Type B pancreatic cell (in vitro differentiated cells): ENCODE data around the gene PTGDR. TPM values are rescaled to one million over a fixed set of nuclear protein-coding genes. Genes with fewer than 3 reads are reported as not detected.

Source experiments
- DNase-seq: peaks from one replicate; pipeline ENCODE4 v3.0.0; 2021; ENCODE audit warnings: mixed read lengths; ENCODE audit not compliant: unreplicated experiment; ENCODE audit errors: extremely low spot score
- H3K27ac Mint-ChIP-seq: 2 replicates; pipeline ENCODE4 v1.8.0; 2021; ENCODE audit warnings: mild to moderate bottlenecking, mixed read lengths
- H3K27me3 Mint-ChIP-seq: 2 replicates; pipeline ENCODE4 v1.8.0; 2021; ENCODE audit warnings: mixed read lengths
- H3K36me3 Mint-ChIP-seq: 2 replicates; pipeline ENCODE4 v1.8.0; 2021; ENCODE audit warnings: mixed read lengths
- H3K4me1 Mint-ChIP-seq: one replicate; pipeline ENCODE4 v1.8.0; 2021; ENCODE audit warnings: mixed read lengths; ENCODE audit not compliant: unreplicated experiment
- H3K4me3 Mint-ChIP-seq: 2 replicates; pipeline ENCODE4 v1.8.0; 2021; ENCODE audit warnings: mild to moderate bottlenecking, mixed read lengths
- H3K9me3 Mint-ChIP-seq: 2 replicates; pipeline ENCODE4 v1.8.0; 2021; ENCODE audit warnings: mixed read lengths
- total RNA-seq: library from RNA; stranded (reverse); gene quantifications from 2 replicates; pipeline ENCODE4 v1.2.1, GENCODE V29; 2021; ENCODE audit warnings: low replicate concordance
- TF ChIP-seq, protein P1 (sequence below): fragments of 200-600 bp; sonication (generic); conservative IDR thresholded peaks from 2 replicates; pipeline ENCODE4 v1.5.0; 2021; ENCODE audit warnings: antibody characterized with exemption, mild to moderate bottlenecking

The PTGDR gene
- total RNA-seq, 1 donor from 2014 or later: 0.56 TPM

DNA sequence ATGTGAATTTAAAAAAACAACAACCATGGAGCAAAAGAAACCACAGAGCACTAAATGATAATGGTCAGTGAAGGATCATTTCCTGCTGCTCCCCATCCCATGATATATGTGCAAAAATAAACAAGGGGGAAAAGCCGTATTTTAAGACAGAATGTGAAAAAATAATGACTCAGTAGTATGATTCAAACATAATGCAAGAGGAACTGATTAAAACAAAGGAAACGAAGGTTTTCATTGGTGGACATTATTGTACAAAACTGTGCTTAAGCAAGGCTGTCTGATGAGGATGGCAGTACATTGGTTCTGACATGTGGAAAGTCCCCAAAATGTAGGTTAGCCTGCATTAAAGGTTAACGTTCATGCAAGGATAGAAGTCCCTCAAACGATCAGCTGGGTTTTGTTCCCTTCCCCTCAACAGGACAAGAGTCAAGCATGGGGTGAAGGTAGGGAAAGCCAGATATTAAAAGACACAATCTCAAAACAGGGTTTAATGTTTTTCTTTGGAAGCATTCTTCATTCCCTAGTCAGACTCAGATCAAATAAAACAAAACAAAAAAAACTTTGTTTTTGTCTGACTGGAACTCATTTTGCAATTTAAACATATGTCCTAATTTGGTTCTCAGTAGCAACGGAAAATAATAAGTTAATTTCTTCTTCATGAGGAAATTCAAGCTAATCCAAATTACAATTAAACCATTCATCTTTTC, 26.3 kb upstream of the PTGDR start:
- Mint-ChIP-seq H3K9me3 (peaks cover 7% of the 10 kb centered on the region), H3K27me3 (peaks cover 16% of the 10 kb centered on the region), H3K4me3 (no peak overlapping the region), H3K36me3 (peaks cover 3% of the 10 kb centered on the region), H3K27ac (no peak overlapping the region), H3K4me1 (peaks cover 9% of the 10 kb centered on the region)
- TF ChIP-seq, protein P1, sequence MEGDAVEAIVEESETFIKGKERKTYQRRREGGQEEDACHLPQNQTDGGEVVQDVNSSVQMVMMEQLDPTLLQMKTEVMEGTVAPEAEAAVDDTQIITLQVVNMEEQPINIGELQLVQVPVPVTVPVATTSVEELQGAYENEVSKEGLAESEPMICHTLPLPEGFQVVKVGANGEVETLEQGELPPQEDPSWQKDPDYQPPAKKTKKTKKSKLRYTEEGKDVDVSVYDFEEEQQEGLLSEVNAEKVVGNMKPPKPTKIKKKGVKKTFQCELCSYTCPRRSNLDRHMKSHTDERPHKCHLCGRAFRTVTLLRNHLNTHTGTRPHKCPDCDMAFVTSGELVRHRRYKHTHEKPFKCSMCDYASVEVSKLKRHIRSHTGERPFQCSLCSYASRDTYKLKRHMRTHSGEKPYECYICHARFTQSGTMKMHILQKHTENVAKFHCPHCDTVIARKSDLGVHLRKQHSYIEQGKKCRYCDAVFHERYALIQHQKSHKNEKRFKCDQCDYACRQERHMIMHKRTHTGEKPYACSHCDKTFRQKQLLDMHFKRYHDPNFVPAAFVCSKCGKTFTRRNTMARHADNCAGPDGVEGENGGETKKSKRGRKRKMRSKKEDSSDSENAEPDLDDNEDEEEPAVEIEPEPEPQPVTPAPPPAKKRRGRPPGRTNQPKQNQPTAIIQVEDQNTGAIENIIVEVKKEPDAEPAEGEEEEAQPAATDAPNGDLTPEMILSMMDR: no peak
- DNase-seq: no peak

DNA sequence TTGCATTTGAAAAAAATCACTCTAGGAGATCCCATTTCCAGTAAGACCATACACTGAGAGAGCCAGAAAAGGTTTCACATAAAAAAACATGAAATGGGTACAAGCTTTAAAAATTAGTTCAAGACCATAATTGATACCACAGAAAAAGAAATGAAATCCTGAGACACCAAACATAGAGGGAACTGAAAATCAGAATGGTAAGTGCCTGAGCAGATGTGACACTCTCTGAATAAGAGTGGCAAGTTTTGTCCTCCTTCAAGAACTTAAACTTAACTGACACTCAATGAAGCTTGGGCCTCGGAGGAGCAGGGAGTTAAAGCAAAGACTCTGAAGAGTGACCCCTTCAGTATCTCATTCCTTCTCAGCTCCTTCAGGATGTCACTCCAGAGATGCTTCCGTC, 23.2 kb upstream of the PTGDR start:
- TF ChIP-seq, protein P1: no peak
- Mint-ChIP-seq H3K27me3 (peaks cover 12% of the 10 kb centered on the region), H3K4me1 (peaks cover 9% of the 10 kb centered on the region)

DNA sequence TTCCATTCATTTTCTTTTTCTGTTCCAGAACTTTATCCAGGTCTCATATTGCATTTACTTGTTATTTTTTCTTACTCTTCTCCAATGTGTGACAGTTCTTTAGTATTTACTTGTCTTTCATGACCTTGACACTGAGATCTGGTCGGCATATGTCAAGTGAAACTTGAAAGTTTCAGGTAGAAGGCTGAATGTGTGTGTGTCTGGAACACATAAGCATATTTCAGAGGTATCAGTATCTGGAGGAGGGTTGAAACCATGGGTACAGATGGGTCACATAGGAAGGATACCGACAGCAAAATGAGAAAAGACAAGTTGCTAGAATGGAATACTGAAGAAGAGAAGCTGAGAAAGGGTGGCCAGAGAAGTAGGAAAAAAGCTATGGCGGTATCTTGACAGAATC, 22.5 kb upstream of the PTGDR start:
- no peak overlapping the region for H3K4me3 Mint-ChIP-seq
- H3K9me3 Mint-ChIP-seq: no peaks in the 10 kb centered on the region
- peaks cover 12% of the 10 kb centered on the region for H3K27me3 Mint-ChIP-seq
- H3K27ac Mint-ChIP-seq: no peak overlapping the region
- TF ChIP-seq, protein P1: no peak
- no peak for DNase-seq
- H3K4me1 Mint-ChIP-seq: peaks cover 9% of the 10 kb centered on the region
- peaks cover 3% of the 10 kb centered on the region for H3K36me3 Mint-ChIP-seq

More for the DNA sequence above, 23.2 kb upstream of the PTGDR start:
- Mint-ChIP-seq H3K4me3 (no peak overlapping the region), H3K27ac (no peak overlapping the region), H3K9me3 (no peaks in the 10 kb centered on the region), H3K36me3 (peaks cover 3% of the 10 kb centered on the region)
- no peak for DNase-seq

DNA sequence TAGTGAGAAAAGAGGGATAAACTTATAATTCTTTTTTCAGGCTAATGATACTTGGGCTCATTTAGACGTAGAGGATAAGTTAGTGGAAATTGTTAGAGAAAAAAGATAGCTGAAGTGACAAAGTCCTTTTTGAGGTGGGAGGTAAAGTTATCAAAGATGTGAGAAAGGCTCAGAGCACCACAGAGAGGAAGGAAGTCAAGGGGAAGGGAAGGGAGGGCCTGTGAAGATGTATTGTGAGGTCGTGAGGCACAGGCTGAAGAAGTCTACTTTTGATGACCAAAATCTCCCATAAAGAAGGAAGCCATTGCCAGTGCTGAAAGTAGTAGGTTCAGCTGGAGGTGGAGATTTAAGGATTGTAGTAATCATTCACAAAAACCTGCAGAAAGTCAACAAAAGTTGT, 19.4 kb upstream of the PTGDR start:
- no peak for DNase-seq
- Mint-ChIP-seq H3K9me3 (no peaks in the 10 kb centered on the region), H3K4me3 (no peak overlapping the region)

DNA sequence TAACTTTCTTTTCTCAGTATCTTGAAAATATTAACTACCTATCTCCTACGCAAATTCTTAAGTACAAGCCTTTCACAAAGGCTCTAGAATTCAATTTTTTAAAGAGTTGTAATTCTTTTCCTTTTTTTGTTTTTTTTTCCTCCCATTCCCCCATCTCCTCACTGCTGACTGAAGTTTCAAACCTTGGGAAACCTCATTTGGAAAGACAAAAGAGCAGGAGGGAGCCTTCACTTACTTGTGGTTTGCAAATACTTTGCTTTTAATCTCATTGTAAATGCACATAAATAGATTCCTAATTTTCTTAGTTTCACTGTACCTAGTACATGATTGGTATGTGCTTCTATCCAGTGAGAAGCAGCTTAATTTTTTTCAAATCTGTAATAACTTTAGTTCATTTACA, 15.8 kb upstream of the PTGDR start:
- DNase-seq: no peak
- peaks cover 4% of the 10 kb centered on the region for H3K27me3 Mint-ChIP-seq
- H3K4me1 Mint-ChIP-seq: peaks cover 3% of the 10 kb centered on the region
- TF ChIP-seq, protein P1: no peak
- no peak overlapping the region for H3K27ac Mint-ChIP-seq
- H3K9me3 Mint-ChIP-seq: no peaks in the 10 kb centered on the region
- H3K4me3 Mint-ChIP-seq: no peak overlapping the region
- H3K36me3 Mint-ChIP-seq: no peaks in the 10 kb centered on the region

More for the DNA sequence above, 19.4 kb upstream of the PTGDR start:
- Mint-ChIP-seq H3K27me3 (peaks cover 7% of the 10 kb centered on the region), H3K36me3 (peaks cover 3% of the 10 kb centered on the region), H3K27ac (no peak overlapping the region), H3K4me1 (no peaks in the 10 kb centered on the region)
- TF ChIP-seq, protein P1: no peak
